ENCODE data around the gene RPL7A. TPM values are rescaled to one million over a fixed set of nuclear protein-coding genes. Genes with fewer than 3 reads are reported as not detected.
A peak's percentile ranks its signal among the peaks of the same experiment; 100 is the strongest.

RPL7A gene
- total and polyA plus RNA-seq, 12 donors = 859 to 3,182 (median 927) TPM

- H3K27me3 ChIP-seq = no peaks in the 10 kb centered on the region
- DNase-seq = no peak
- 95 to 96% methylated on average over 12 of the region's 12 CpGs for WGBS, 2 donors
- intact Hi-C loops (cut with DNase I) = loop anchor here in 2 of 10 donors (5.0 to 10.0 kb wide), 2 partner anchors 112 to 140 kb away; partner anchors contain the start of gene CACFD1 (in 1 of the 2)
- H3K4me1 ChIP-seq = peaks cover 5 to 56% (median 29%) of the 10 kb centered on the region in 9 donors
- peaks cover 0 to 76% (median 41%) of the 10 kb centered on the region in 9 donors for H3K36me3 ChIP-seq
- H3K9me3 ChIP-seq = no peaks in the 10 kb centered on the region
- ATAC-seq = no peak
- H3K27ac ChIP-seq = no peak overlapping the region
- no peak overlapping the region for H3K4me3 ChIP-seq
- no peak for TF ChIP-seq CTCF (IDR thresholded peaks at IDR 0.05)
These were observed 3.0 kb upstream of the RPL7A start for GRCh38 chr9:133344979-133345378.

- H3K4me1 ChIP-seq = peaks cover 5 to 51% (median 30%) of the 10 kb centered on the region in 9 donors
- H3K9me3 ChIP-seq = no peaks in the 10 kb centered on the region
- H3K36me3 ChIP-seq = peaks cover 0 to 76% (median 47%) of the 10 kb centered on the region in 9 donors
- intact Hi-C loops (cut with DNase I) = loop anchor here in 2 of 10 donors (5.0 to 10.0 kb wide), 2 partner anchors 112 to 139 kb away; partner anchors contain the start of gene CACFD1 (in 1 of the 2)
- H3K27me3 ChIP-seq = no peaks in the 10 kb centered on the region
- H3K4me3 ChIP-seq = no peak overlapping the region
- WGBS, 2 donors = 95 to 96% methylated on average over 6 of the region's 6 CpGs
- no peak for TF ChIP-seq CTCF (IDR thresholded peaks at IDR 0.05)
- no peak for DNase-seq
- H3K27ac ChIP-seq = no peak overlapping the region
- no peak for ATAC-seq
These were observed 2.4 kb upstream of the RPL7A start for GRCh38 chr9:133345596-133345995.

- WGBS, 2 donors = 68 to 72% methylated on average over 15 of the region's 15 CpGs
- no peak for DNase-seq
- H3K4me3 ChIP-seq = peak overlapping the region in 8 of 10 donors; percentile 76 to 100 (median 96)
- peak overlapping the region in 8 of 10 donors; percentile 86 to 99 (median 90) for H3K27ac ChIP-seq
- peaks cover 0 to 76% (median 48%) of the 10 kb centered on the region in 9 donors for H3K36me3 ChIP-seq
- peak in 1 of 8 donors; percentile 0 for ATAC-seq
- H3K4me1 ChIP-seq = peaks cover 5 to 45% (median 30%) of the 10 kb centered on the region in 9 donors
- intact Hi-C loops (cut with DNase I) = loop anchor here in 2 of 10 donors (5.0 to 10.0 kb wide), 2 partner anchors 111 to 139 kb away; partner anchors contain the start of gene CACFD1 (in 1 of the 2)
- no peak for TF ChIP-seq CTCF (IDR thresholded peaks at IDR 0.05)
- H3K9me3 ChIP-seq = no peaks in the 10 kb centered on the region
- H3K27me3 ChIP-seq = no peaks in the 10 kb centered on the region
These were observed 1.8 kb upstream of the RPL7A start for GRCh38 chr9:133346021-133346785.

- Histone ChIP-seq H3K9me3 (no peaks in the 10 kb centered on the region), H3K27me3 (no peaks in the 10 kb centered on the region), H3K4me1 (peaks cover 5 to 34% (median 30%) of the 10 kb centered on the region in 9 donors), H3K4me3 (peak overlapping the region; percentile 71 to 100 (median 96)), H3K27ac (peak overlapping the region; percentile 52 to 99 (median 90)), H3K36me3 (peaks cover 0 to 76% (median 51%) of the 10 kb centered on the region in 9 donors)
- intact Hi-C loops (cut with DNase I) = loop anchor here in 2 of 10 donors (5.0 to 10.0 kb wide), 2 partner anchors 110 to 137 kb away; partner anchors contain the start of gene CACFD1 (in 1 of the 2)
- peak; percentile 56 to 78 (median 66) for ATAC-seq
- peak in 1 of 2 donors; percentile 46 for DNase-seq
- TF ChIP-seq CTCF (IDR thresholded peaks at IDR 0.05) = peak in 3 of 9 donors; percentile 7 to 28 (median 23)
- 0% methylated on average over 37 to 41 of the region's 41 CpGs for WGBS, 2 donors
These were observed 468 bp upstream of the RPL7A start for GRCh38 chr9:133347515-133347984.
